Stimulated activated CD8-positive, alpha-beta memory T cell treated with anti-CD3 and anti-CD28 coated beads, Interleukin-4, amount 100 ng/mL, for 4 hours (primary cell): Measurements from ENCODE around the gene DLG1.

Experiments
- DNase-seq, 2 donors: peaks; one replicate each; pipeline ENCODE4 v3.0.0-alpha.2; 2020; ENCODE audit warnings: low read depth in 2 of 2, low spot score in 1 of 2

The DLG1 gene

DNA sequence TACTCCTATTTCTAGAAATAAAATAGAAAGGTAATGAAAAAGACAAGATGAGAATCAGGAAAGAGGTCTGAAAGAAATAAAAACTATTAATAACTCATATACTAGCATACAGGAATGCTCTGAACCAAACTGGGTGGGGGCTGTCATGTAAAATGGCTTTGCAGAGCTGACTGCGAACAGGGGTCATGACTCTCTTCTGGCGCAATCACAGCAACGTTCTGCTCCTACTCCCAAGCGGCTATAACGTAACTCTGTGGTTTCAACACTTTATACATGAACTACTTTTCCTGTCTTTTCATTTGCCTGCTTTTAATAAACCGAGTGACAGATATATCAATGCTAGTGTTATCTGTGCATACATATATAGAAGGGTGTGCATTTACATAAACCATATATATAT is 116.7 kb downstream of the DLG1 start:
- DNase-seq, result no peak

DNA sequence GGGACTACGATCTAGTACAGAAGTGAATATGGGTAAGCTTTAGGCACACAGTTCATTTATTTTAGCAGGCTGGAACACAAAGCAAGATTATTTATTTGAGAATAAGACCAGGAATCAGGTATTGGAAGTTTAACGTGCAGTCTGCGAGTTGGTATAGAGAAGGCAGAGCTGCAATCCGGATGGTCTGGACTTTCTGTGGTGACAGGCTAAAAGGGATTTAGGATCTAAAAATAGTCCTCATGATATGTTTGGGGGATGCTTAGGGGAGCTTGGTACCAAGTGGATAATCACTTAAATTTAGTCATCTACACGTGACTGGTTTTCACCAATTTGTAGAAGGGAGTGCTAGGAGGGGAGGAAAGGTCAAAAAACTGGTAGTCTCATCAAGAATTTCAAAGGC is 119.4 kb downstream of the DLG1 start:
- DNase-seq, result no peak

DNA sequence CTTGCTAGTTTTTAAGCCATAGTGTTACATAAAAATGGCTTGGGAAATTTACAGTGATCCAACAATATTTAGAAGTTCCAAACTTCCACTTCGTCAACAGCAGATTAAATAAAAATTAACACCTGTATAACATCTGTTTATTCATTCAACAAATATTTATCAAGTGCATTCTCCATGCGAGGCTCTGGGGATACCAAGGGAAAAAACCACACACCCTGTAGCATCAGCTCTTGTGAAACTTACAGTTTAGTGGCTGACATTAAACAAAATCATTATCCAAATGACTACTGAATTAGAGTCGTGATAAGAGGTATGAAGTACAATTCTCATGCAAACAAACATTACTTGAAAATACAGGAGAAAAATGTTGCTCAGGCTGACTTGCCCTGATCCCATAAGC is 122.9 kb downstream of the DLG1 start:
- no peak for DNase-seq

DNA sequence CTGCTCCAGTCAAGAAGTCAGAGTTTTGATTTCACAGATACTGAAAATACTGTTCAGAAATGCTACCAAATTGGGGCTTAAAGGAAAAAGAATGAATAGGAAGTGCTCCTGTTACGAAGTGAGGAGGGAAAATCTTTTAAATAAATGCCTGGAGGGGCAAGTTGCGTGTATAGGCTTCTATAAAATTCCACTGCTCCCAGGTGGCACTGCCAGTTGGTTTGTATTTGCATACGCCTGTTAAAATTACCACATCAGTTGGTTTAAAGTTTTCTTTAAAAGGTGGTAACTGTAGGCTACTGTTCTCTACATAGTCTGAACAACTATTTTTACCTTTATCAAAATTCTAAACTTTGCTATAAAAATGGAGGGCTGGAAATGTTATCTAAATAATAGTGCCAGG is 123.5 kb downstream of the DLG1 start:
- no peak for DNase-seq

DNA sequence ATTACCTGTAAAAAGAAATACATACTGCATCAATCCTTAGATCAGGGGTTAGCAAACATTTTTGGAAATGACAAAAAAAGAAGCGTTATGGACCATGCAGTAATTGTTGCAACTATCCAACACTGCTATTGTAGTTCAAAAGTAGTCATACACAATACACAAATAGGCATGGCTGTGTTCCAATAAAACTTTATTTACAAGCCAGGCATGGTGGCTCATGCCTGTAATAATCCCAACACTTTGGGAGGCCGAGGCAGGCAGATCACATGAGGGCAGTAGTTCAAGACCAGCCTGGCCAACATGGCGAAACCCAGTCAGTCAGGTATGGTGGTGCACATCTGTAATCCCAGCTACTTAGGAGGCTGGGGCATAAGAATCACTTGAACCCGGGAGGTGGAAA is 124.8 kb downstream of the DLG1 start:
- DNase-seq, result no peak

DNA sequence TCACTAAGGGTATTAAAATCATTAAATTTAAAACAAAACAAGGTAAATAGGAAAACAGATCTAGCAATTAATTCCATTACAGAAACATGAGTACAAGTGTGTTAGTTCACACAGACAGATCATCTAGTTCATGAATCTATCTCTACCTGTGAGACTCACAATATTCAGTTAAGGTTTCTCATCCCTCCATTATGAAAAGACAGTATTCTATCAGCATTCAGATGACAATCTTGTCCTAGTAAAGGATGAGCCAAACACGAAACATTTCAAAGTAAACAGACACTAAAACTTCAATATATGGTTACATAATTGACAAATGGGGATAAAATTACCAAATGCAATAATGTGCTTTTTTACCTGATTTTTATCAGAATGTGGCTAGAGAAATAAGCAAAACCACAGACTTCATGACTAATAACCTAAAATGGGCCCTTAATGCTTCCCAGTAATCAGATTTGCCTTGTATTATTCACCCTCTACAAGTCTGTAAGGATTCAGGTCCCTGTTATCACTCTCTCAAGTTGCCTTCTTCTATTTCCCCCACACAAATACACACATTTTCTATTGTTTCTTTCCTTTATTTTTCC is 126.8 kb downstream of the DLG1 start:
- DNase-seq, result no peak

DNA sequence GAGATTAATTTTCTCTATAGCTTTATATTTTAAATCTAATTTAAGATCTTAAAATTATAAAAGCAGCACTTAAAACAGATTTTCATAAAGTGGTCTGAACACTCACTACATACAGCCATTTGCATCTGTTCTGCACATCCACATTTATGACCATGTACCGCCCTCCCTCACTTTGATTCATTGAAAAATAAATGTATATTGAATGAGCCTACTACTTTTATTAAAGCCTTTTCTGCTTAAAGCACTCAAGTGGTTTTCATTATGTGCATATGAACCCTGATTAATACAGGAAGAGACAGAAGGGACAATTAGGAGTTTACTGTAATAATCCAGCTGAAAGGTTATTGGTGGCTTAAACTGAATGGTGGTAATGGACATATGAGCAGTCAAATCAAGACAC is 129.4 kb downstream of the DLG1 start:
- DNase-seq, result no peak

DNA sequence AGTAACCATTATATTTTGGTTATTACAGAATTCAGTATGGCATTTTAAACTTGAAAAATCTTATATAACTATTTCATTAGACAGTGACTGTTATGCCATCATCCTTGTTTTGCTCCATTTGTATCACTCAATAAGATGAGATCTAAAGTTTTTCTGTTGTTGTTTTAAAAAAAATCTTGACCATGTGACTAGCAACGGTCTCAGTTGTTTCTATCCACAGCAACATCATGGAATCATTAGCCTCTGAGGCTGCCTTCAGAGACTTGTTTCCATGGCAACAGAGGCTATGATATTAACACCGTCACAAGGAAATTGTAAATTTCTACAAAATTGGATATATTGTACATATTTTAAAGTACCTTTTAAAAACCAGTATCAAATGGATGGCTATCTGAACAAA is 129.8 kb downstream of the DLG1 start:
- DNase-seq, result no peak

DNA sequence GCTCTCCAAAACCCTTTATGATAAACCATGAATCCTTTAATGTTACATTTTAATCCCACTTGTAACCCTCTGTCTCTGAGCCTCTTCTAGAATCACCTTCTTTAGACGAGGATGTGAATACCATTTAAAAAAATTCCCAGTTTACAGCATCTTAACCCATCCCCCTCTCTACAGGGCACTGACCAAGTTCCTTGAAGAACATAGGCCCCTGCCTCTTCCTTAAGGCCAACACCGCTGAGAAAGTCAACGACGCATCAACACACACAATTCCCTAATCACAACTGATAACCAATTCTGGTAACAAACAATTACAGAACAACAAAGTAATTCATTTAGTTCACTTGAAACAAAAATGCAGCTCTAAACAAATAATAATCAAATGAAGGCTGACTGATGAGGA is 130.3 kb downstream of the DLG1 start:
- no peak for DNase-seq

DNA sequence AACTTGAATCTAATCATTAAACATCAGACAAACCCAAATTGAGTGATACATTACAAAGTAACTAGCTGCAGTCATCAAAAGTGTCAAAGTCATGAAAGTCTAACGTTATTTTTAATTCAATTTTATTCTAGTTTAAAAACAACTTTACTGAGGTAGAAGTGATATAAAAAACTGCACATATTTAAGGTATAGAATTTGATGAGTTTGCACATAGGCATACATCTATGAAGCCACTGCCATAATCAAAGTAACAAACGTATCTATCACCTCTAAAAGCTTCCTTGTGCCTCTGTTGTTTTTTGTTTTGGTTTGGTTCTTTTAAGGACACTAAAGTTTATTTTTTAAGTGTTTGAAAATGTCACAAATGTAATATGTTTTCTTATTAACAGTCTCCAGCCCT is 130.9 kb downstream of the DLG1 start:
- DNase-seq, result no peak

DNA sequence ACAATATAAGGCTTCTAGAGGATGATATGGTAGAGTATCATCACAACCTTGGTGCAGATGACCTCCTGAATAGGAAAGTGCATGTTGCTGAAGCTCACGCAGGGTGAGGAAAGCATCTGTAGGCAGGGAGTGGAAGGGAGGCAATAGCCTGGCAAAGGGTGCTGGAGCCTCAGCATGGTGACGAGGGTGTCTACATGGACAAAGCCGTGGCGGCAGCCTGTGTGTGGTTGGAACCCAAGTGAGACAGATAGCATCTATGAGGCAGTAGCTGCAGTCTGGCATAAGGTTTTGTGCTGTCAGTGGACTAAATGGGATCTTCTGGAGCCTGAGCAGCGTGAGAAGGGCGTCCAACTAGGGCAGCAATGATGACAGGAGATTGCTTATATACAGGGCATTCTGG is 132.5 kb downstream of the DLG1 start:
- no peak for DNase-seq

DNA sequence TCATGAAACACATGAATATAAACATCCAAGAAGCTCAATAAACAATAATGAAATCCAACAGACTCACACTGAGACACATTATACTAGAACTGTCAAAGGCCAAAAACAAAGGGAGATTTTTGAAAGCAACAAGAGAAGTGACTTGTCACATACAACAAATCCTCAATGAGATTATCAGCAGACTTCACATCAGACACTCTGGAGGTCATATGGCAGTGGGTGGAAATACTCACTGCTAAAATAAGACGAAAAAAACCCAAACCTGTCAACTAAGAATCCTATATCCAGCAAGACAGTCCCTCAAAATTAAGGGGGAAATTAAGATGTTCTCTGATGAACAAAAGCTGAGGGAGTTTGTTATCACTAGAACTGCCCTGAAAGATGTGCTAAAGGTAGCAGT is 143.4 kb downstream of the DLG1 start:
- no peak for DNase-seq

DNA sequence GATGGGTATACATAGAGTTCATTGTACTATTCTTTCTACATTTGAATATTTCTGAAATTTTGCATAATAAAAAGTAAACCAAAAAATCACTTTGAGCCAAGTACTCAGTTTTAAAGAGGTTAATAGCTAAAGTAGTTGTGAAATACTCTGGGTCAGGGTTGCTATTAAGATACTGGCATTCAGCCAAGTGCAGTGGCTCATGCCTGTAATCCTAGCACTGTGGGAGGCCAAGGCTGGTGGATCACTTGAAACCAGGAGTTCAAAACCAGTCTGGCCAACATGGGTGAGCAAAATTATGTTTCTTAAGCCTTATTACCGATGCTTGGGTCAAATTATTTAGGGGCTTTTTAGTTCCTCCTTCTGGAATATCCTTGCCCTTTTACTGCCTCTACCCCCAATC is 146.8 kb downstream of the DLG1 start:
- no peak for DNase-seq

DNA sequence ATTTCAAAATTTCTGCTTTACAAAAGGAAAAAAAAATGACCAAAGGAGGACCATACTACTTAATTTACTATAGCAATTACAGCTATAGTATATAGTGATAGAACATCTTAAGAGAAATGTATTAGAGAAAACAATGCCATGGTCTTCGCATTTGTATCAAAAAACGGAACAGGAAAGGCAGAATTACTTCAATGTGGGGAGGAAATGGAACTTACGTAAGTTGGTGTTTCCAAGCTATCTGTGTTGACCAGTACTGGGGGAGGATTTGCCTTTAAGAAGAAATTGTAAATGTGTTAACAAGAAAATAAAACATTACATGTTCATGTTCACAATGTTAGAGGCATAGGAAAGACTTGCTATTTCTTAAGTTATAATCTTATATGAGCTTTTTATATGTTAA is 148.9 kb downstream of the DLG1 start:
- DNase-seq, result no peak

DNA sequence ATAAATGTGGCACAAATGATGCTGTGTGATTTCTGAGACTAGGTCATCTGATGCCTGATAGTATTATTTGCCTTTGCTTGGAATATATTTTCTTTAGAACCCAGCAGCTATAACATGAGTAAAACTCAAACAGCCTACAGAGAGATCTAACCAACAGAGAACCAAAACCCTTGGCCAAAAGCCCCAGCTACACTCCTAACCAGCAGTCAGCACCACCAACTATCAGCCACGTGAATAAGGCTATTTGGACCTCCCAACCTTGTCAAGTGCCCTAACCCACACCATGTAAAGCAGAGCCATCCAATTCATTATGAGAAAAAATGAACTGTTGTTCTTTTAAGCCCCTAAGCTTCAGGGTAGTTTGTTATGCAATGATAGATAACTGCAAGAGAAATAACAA is 154.2 kb downstream of the DLG1 start:
- no peak for DNase-seq

DNA sequence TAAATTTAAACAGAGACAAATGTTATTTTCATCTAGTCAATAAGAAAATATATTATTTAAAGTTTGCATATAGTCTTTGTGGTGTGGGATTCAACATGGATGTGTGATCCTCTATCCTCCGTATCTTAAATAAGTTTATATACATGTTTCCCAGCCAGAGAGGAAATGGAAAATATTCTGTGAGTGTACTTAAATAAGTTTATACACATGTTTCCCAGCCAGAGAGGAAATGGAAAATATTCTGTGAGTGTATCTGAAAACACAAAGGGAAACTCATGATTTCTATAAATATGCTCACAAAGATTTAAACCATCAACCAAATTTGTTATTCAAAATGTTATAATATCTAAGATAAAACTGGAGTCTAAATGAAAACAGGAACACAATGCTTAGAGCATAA is 158.8 kb downstream of the DLG1 start:
- DNase-seq, result no peak

DNA sequence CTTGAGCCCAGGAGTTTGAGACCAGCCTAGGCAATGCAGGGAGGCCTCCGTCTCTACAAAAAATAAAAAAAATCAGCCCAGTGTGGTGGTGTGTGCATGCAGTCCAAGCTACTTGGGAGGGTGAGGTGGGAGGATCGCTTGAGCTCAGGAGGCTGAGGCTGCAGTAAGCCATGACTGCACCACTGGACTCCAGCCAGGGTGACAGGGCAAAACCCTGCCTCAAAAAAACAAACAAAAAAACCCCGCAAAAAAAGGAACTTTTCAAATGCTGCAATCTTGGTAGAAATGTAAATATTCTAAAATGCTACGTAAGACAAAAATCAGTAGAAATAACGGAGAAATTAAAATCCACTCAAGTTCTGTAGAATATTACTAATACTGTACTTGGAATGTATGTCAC is 160.7 kb downstream of the DLG1 start:
- no peak for DNase-seq

DNA sequence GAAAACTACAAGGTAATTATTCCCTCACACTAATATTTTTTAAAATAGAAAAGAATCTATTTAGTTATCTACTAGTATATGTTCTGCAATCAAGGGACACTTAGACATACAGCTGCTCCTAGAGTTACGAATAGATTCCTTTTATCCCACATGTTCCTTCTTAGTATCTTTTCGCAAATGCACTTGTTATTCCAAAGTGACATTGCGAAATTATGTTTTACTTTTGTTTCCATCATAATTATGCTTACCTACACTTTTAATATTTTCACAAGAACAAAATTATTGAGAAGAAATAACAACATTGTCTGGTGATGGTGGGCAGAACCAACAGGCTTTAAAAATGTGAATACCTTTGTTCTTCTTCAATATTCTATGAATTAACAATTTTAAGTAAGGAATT is 161.7 kb downstream of the DLG1 start:
- DNase-seq, result no peak

DNA sequence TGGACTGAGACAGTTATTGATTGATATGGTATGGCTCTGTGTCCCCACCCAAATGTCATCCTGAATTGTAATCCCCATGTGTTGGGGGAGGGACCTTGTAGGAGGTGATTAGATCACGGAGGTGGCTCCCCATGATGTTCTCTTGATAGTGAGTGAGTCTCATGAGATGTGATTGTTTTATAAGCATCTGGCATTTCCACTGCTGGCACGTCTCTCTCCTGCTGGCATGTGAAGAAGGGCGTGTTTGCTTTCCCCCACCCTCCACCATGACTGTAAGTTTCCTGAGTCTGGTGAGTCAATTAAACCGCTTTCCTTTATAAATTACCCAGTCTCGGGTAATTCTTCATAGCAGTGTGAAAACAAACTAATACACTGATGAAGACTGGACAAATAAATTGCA is 163.2 kb downstream of the DLG1 start:
- no peak for DNase-seq

DNA sequence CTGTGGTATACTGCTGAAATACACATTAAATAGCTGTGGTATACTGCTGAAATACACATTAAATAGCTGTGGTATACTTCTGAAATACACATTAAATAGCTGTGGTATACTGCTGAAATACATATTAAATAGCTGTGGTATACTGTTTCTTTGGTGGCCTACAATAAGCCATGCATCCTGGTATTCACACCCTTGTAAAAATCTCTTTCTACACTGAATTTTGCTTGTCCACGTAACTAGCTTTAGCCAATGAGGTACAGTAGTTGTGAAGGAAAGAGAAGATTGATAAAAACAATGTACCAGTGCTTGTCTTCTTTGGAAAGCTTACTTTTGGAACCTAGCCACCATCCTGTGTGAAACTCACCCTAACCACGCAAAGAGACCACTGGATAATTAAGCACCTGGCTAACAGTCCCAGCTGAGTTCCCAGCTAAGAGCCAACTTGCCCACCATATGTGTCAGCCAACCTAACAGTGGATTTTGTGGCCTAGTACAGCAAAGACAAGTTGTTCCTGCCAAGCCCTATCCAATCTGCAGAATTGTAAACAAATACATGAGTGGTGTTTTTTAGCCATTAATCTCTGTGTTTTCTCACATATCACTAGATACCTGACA is 165.4 kb downstream of the DLG1 start:
- DNase-seq, result no peak

DNA sequence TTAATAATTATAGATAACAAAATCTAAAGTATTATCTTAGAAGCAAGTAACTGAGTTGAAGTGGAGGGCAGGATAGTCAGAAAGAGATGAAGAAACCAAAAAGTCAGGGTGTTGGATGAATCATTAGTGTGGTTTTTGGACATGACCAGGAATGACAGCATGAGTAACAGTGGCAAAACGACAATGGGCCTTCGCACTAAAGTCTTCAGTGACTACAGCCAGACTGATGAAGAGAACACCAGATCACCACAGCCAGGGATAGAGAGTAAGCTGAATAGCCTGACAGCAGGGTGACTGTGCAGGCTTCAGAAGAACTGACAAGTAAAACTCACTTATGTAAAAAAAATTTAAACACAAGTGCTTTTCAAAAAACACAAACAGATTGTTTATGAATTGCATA is 172.8 kb downstream of the DLG1 start:
- DNase-seq, result no peak

DNA sequence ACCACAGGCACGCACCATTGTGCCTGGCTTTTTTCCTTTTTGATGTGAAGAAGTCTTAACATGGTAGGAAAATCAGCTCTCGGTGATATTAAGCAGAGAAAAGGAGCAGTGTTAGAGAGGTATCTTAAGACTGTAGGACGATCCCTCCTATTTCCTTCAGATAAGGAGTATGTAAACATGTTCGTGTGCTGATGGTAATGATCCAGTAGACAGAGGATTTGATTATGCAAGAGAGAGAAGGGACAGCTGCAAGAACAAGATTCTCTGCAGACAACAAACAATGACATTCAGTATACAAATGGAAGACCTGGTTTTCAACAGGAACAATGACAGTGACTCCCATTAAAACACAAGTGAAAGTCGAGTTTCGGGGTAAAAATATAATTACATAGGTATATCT is 173.7 kb downstream of the DLG1 start:
- DNase-seq, result no peak

DNA sequence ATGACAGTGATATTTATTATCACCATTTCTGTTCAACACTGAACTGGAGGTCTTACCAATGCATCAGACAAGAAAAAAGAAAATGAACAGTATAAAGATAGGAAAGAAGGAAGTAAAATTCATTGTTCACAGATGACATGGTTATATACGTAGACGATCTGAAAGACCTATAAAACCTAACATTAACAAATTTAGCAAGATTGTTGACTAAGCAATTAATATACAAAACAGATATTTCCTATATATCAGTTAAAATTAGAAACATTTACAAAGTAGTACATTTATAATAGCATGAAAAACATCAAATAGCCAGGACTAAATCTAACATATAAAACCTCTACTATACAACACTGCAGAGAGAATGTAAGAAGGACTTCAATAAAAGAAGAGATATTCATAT is 176.0 kb downstream of the DLG1 start:
- no peak for DNase-seq

DNA sequence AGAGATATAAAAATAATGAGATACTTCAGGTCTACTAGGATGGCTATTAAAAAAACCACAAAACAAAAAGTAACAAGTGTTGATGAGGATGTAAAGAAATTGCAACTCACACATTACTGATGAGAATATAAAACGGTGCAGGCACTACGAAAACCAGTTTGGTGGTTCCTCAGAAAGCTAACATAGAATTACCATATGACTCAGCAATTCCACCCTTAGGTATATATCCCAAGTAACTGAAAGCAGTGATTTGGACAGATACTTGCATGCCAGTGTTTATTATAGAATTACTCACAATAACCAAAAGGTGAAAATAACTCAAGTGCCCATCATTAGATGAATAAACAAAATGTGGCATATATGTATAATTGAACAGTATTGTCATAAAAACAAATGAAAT is 181.3 kb downstream of the DLG1 start:
- no peak for DNase-seq
